SU-DHL-6 (cell line): ENCODE measurements around the gene UROD.

Experiments
- H2AFZ ChIP-seq: fragments of 200-600 bp; sonication (generic); 2 replicates; pipeline ENCODE4 v1.6.1; 2014; ENCODE audit warnings: low read depth, mild to moderate bottlenecking, moderate library complexity, mixed read lengths, antibody characterized with exemption, low read length; ENCODE audit not compliant: severe bottlenecking
- H3F3A ChIP-seq: fragments of 200-600 bp; shearing (Covaris generic); 2 replicates; pipeline ENCODE4 v1.6.0; 2016; ENCODE audit warnings: antibody characterized with exemption, mild to moderate bottlenecking; ENCODE audit not compliant: insufficient read depth
- H3K27ac ChIP-seq: fragments of 200-600 bp; sonication (generic); 2 replicates; pipeline ENCODE4 v1.5.1; 2016; ENCODE audit warnings: low read depth, mild to moderate bottlenecking, low read length, moderate library complexity, mixed read lengths
- H3K27me3 ChIP-seq: fragments of 200-600 bp; sonication (generic), shearing (Covaris generic); 2 replicates; pipeline ENCODE4 v1.6.0; 2014; ENCODE audit warnings: mild to moderate bottlenecking, low read length
- H3K36me3 ChIP-seq: fragments of 200-600 bp; sonication (generic); 2 replicates; pipeline ENCODE4 v1.6.1; 2014; ENCODE audit warnings: mild to moderate bottlenecking, low read length, mixed read lengths
- H3K4me2 ChIP-seq: fragments of 300-600, 200-600 bp; shearing (Covaris generic), sonication (generic); 2 replicates; pipeline ENCODE4 v1.6.0; 2014; ENCODE audit warnings: low read length, low read depth, mild to moderate bottlenecking; ENCODE audit not compliant: poor library complexity, severe bottlenecking
- H3K4me3 ChIP-seq: fragments of 200-600 bp; sonication (generic); 2 replicates; pipeline ENCODE4 v1.5.1; 2014; ENCODE audit warnings: antibody characterized with exemption, low read length, mild to moderate bottlenecking, mixed read lengths; ENCODE audit not compliant: insufficient read depth, poor library complexity, severe bottlenecking
- H3K79me2 ChIP-seq: fragments of 200-600 bp; sonication (generic); 2 replicates; pipeline ENCODE4 v1.6.1; 2014; ENCODE audit warnings: mild to moderate bottlenecking, low read length, moderate library complexity; ENCODE audit not compliant: insufficient read depth
- H3K9ac ChIP-seq: fragments of 200-600 bp; sonication (generic); 2 replicates; pipeline ENCODE4 v1.7.0; 2014; ENCODE audit warnings: mild to moderate bottlenecking, low read length
- H3K9me2 ChIP-seq: fragments of 200-600 bp; sonication (generic); replicated peaks from 2 replicates; pipeline ENCODE4 v1.6.1; 2014; ENCODE audit warnings: low read length; ENCODE audit not compliant: insufficient read depth
- H3K9me3 ChIP-seq: fragments of 200-600 bp; sonication (generic); 2 replicates; pipeline ENCODE4 v1.6.1; 2014; ENCODE audit warnings: low read length, mixed read lengths; ENCODE audit not compliant: insufficient read depth
- H4K20me1 ChIP-seq: fragments of 200-600 bp; sonication (generic); 2 replicates; pipeline ENCODE4 v1.6.1; 2014; ENCODE audit warnings: low read depth, mild to moderate bottlenecking, antibody characterized with exemption, low read length, moderate library complexity, mixed read lengths
- EZH2phosphoT487 ChIP-seq: fragments of 200-600 bp; sonication (generic), shearing (Covaris generic); conservative IDR thresholded peaks from 2 replicates; pipeline ENCODE4 v1.6.1; 2018; ENCODE audit warnings: mild to moderate bottlenecking, antibody characterized with exemption, low read length, moderate library complexity, mixed read lengths
- TF ChIP-seq, protein P1 (sequence below): fragments of 200-600 bp; sonication (generic); IDR thresholded peaks from one replicate; pipeline ENCODE4 v1.5.1; 2017; ENCODE audit warnings: antibody characterized with exemption, mild to moderate bottlenecking, low read length, moderate library complexity; ENCODE audit not compliant: insufficient read depth, poor library complexity, severe bottlenecking

The UROD gene

DNA sequence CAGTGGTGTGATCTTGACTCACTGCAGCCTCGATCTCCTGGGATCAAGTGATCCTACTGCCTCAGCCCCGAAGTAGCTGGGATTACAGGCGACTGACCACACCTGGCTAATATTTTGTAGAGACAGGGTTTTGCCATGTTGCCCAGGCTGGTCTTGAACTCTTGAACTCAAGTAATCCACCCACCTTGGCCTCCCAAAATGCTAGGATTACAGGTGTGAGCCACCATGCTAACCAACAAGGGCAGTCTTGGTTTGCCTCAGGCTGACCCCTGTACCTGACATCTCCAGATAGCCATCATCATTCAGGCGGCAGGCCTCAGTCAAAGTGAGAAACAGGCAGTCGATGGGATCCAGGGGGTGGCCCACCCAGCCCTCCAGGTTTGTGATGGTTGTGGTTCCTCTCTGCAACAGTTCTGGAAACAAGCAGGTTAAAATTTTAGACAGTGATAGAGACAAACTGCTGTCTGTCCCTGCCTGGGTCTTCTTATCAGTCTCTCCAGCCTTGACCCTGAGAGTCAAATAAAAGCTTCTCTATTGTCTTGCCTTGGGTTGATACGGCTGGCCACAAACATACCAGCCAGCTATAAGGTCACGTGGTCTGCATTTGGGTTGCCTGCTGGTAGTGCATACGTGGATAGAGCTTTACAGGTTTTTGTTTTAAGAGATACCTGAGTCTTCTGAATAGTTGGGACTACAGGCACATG is 26.8 kb downstream of the UROD start:
- no peaks in the 10 kb centered on the region for H3F3A ChIP-seq
- H3K4me3 ChIP-seq = no peak overlapping the region
- H3K27me3 ChIP-seq = no peaks in the 10 kb centered on the region
- no peak overlapping the region for H3K27ac ChIP-seq
- no peaks in the 10 kb centered on the region for H3K79me2 ChIP-seq
- no peaks in the 10 kb centered on the region for H4K20me1 ChIP-seq
- H3K36me3 ChIP-seq = no peaks in the 10 kb centered on the region
- TF ChIP-seq, protein P1, sequence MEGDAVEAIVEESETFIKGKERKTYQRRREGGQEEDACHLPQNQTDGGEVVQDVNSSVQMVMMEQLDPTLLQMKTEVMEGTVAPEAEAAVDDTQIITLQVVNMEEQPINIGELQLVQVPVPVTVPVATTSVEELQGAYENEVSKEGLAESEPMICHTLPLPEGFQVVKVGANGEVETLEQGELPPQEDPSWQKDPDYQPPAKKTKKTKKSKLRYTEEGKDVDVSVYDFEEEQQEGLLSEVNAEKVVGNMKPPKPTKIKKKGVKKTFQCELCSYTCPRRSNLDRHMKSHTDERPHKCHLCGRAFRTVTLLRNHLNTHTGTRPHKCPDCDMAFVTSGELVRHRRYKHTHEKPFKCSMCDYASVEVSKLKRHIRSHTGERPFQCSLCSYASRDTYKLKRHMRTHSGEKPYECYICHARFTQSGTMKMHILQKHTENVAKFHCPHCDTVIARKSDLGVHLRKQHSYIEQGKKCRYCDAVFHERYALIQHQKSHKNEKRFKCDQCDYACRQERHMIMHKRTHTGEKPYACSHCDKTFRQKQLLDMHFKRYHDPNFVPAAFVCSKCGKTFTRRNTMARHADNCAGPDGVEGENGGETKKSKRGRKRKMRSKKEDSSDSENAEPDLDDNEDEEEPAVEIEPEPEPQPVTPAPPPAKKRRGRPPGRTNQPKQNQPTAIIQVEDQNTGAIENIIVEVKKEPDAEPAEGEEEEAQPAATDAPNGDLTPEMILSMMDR = no peak
- TF ChIP-seq EZH2phosphoT487 = no peak
- H3K9me3 ChIP-seq = no peaks in the 10 kb centered on the region
- no peak overlapping the region for H2AFZ ChIP-seq
- no peak overlapping the region for H3K4me2 ChIP-seq
- no peak overlapping the region for H3K9ac ChIP-seq
- H3K9me2 ChIP-seq = no peaks in the 10 kb centered on the region

DNA sequence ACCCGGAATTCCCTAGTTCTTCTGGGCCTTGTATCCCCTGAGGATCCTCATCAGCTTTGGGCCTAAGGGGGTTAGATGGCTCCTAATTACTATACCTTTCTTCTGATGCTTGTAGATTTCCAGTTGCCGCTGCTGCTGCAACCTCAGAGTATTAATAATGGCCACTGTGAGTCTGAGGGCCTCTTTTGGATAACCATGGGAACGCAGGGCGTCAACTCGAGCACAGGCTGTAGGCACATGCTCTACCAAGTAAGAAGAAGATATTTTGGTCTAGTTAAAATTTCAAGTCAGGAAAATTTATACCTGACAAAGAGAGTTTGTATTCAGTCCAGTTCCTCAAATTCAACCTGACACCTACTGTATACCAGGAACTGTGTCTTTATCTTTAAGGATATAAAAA is 28.2 kb downstream of the UROD start:
- Histone ChIP-seq H3K9me2 (no peaks in the 10 kb centered on the region), H3K36me3 (no peaks in the 10 kb centered on the region), H3K9ac (no peak overlapping the region), H4K20me1 (no peaks in the 10 kb centered on the region), H3F3A (no peaks in the 10 kb centered on the region), H3K9me3 (no peaks in the 10 kb centered on the region), H3K27ac (no peak overlapping the region), H3K27me3 (no peaks in the 10 kb centered on the region), H3K4me3 (no peak overlapping the region), H2AFZ (no peak overlapping the region), H3K79me2 (no peaks in the 10 kb centered on the region), H3K4me2 (no peak overlapping the region)
- no peak for TF ChIP-seq EZH2phosphoT487
- TF ChIP-seq, protein P1 = no peak

DNA sequence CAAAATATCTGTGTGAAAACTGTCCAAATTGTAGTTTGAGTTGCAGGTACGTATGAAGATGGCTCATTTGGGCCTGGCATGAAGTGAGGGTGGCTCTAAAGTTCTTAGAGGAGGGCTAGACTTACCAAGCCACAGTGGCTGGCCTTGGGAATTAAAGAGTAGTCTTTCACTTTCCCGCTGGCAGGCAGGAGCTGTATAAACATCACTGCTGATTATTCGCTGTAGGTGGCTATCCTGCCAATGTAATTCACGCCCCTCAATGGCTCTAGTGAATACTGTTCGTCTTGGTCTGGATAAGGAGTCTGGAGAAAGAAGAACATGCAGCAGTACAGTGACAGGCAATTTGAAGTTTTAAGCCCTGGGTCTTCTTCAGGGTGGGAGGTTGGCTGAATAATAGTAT is 31.0 kb downstream of the UROD start:
- Histone ChIP-seq H3K9me3 (no peaks in the 10 kb centered on the region), H3K4me3 (no peak overlapping the region), H2AFZ (no peak overlapping the region), H3K36me3 (no peaks in the 10 kb centered on the region), H3K27me3 (no peaks in the 10 kb centered on the region), H3K79me2 (no peaks in the 10 kb centered on the region), H3K4me2 (no peak overlapping the region), H3K9me2 (no peaks in the 10 kb centered on the region), H3K27ac (no peak overlapping the region), H3F3A (no peaks in the 10 kb centered on the region), H3K9ac (no peak overlapping the region), H4K20me1 (no peaks in the 10 kb centered on the region)
- TF ChIP-seq EZH2phosphoT487 = no peak
- TF ChIP-seq, protein P1 = no peak
